ENCODE data around the gene TMEM41A.

TMEM41A gene

GRCh38 chr3:185502987-185503386, 4.2 kb upstream of the TMEM41A start:
- H3K4me3 ChIP-seq (ENCODE audit: low read depth, low read length), result no peak overlapping the region
- TF ChIP-seq CTCF (IDR thresholded peaks at IDR 0.05; ENCODE audit: insufficient read depth, low read depth, low read length, missing control alignments), result no peak
- peak; percentile 67 for DNase-seq (ENCODE audit: low read depth)

GRCh38 chr3:185490241-185490640, 8.6 kb downstream of the TMEM41A start:
- no peak overlapping the region for H3K4me3 ChIP-seq (ENCODE audit: low read depth, low read length)
- no peak for TF ChIP-seq CTCF (IDR thresholded peaks at IDR 0.05; ENCODE audit: insufficient read depth, low read depth, low read length, missing control alignments)
- DNase-seq (ENCODE audit: low read depth), result no peak

- TF ChIP-seq CTCF (IDR thresholded peaks at IDR 0.05; ENCODE audit: insufficient read depth, low read depth, low read length, missing control alignments), result no peak
- DNase-seq (ENCODE audit: low read depth), result no peak
- H3K4me3 ChIP-seq (ENCODE audit: low read depth, low read length), result no peak overlapping the region
These were observed 9.4 kb downstream of the TMEM41A start for GRCh38 chr3:185489462-185489861.

- DNase-seq (ENCODE audit: low read depth), result no peak
These were observed 10.4 kb downstream of the TMEM41A start for GRCh38 chr3:185488465-185488864.

GRCh38 chr3:185486394-185486793, 12.4 kb downstream of the TMEM41A start:
- H3K4me3 ChIP-seq (ENCODE audit: low read depth, low read length), result no peak overlapping the region
- TF ChIP-seq CTCF (IDR thresholded peaks at IDR 0.05; ENCODE audit: insufficient read depth, low read depth, low read length, missing control alignments), result no peak
- no peak for DNase-seq (ENCODE audit: low read depth)

More at GRCh38 chr3:185488465-185488864, 10.4 kb downstream of the TMEM41A start:
- H3K4me3 ChIP-seq (ENCODE audit: low read depth, low read length), result no peak overlapping the region
- TF ChIP-seq CTCF (IDR thresholded peaks at IDR 0.05; ENCODE audit: insufficient read depth, low read depth, low read length, missing control alignments), result no peak

GRCh38 chr3:185484296-185484695, 14.5 kb downstream of the TMEM41A start:
- H3K4me3 ChIP-seq (ENCODE audit: low read depth, low read length), result no peak overlapping the region
- DNase-seq (ENCODE audit: low read depth), result no peak
- TF ChIP-seq CTCF (IDR thresholded peaks at IDR 0.05; ENCODE audit: insufficient read depth, low read depth, low read length, missing control alignments), result no peak

- TF ChIP-seq CTCF (IDR thresholded peaks at IDR 0.05; ENCODE audit: insufficient read depth, low read depth, low read length, missing control alignments), result no peak
- DNase-seq (ENCODE audit: low read depth), result no peak
- no peak overlapping the region for H3K4me3 ChIP-seq (ENCODE audit: low read depth, low read length)
These were observed 19.4 kb downstream of the TMEM41A start for GRCh38 chr3:185479373-185479945.

Measured in GM12865 (cell line).